ENCODE measurements around the gene GNA14.

GNA14 gene

DNA sequence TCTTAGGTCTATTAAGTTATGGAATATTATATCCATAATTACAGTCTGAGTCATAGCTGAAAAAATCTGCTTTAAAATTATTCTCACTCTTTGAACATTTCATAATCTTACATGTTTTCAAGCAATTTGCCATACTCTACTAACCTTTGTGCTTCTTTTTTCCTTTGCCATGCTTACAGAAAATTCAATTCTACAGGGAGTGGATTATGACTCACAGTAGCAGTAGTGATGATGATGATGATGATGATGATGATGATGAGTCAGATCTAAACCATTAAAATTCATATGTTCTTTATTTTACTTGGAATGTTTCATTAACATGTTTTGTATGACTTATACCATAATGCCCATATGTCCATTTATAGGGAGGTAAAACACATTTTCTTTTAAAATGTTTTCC, 263.7 kb downstream of the GNA14 start:
- Mint-ChIP-seq H3K4me1 (no peaks in the 10 kb centered on the region), H3K27ac (no peak overlapping the region), H3K4me3 (no peak overlapping the region), H3K9me3 (no peaks in the 10 kb centered on the region), H3K36me3 (ENCODE audit: low read depth) (peaks cover 18% of the 10 kb centered on the region), H3K27me3 (ENCODE audit: low read depth) (no peaks in the 10 kb centered on the region)
- TF ChIP-seq CTCF (IDR thresholded peaks at IDR 0.05; ENCODE audit: unreplicated experiment in 3 of 3): no peak

- Mint-ChIP-seq H3K36me3 (ENCODE audit: low read depth) (peaks cover 57% of the 10 kb centered on the region), H3K9me3 (peaks cover 5% of the 10 kb centered on the region), H3K4me1 (no peaks in the 10 kb centered on the region), H3K4me3 (no peak overlapping the region), H3K27me3 (ENCODE audit: low read depth) (no peaks in the 10 kb centered on the region), H3K27ac (no peak overlapping the region)
- TF ChIP-seq CTCF (IDR thresholded peaks at IDR 0.05; ENCODE audit: unreplicated experiment in 3 of 3): no peak
Measured at GRCh38 chr9:77375956-77376532, 272.1 kb downstream of the GNA14 start.

DNA sequence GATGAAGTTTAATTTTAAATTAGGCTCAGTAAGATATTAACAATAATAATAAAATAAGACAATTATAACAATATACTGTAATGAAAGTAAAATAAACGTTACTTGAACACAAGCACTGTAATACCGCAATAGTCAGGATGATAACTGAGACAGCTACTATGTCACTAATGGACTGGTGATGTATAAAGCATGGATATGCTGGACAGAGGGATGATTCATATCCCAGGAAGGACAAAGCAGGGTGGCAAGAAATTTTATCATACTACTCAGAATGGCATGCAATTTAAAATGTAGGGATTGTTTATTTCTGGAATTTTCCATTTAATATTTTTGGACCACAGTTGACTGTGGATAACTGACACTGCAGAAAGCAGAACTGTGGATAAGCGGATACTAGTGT, 273.9 kb downstream of the GNA14 start:
- Mint-ChIP-seq H3K27ac (no peak overlapping the region), H3K36me3 (ENCODE audit: low read depth) (peaks cover 66% of the 10 kb centered on the region), H3K4me1 (no peaks in the 10 kb centered on the region), H3K9me3 (peaks cover 8% of the 10 kb centered on the region), H3K4me3 (no peak overlapping the region), H3K27me3 (ENCODE audit: low read depth) (no peaks in the 10 kb centered on the region)
- no peak for TF ChIP-seq CTCF (IDR thresholded peaks at IDR 0.05; ENCODE audit: unreplicated experiment in 3 of 3)

Measured in nephron (organoid).